MM.1S (cell line): ENCODE data around the gene MAMLD1.

Experiments
- EZH2 ChIP-seq: fragments of 300-600 bp; sonication (generic); optimal IDR thresholded peaks from 2 replicates; pipeline ENCODE3; 2017; ENCODE audit warnings: low read depth, mild to moderate bottlenecking, antibody characterized with exemption, low read length, mixed read lengths
- EZH2phosphoT487 ChIP-seq: fragments of 300-600 bp; sonication (generic); IDR thresholded peaks from 2 replicates; pipeline ENCODE4 v1.6.1; 2018; ENCODE audit warnings: antibody characterized with exemption, low read length

DNA sequence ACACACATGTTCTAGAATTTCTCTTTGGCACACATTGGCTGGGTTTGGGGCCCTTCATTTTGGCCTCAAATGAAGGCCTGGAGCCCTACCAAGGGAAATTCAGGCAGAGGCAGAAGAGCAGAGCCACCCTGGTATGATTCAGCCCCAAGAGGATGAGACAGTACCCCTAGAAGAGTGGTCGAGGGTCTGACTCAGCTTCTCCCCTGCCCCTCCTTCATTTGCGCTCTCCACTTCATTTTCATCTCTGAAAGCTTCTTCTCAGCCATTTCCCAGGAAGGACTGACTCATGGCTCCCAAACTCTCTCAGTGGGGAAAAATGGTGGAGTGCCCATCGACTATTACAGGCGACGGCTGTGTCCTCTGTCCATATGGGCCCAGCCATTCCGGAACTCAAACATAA lies 43.5 kb downstream of the MAMLD1 start:
- TF ChIP-seq EZH2phosphoT487, result no peak
- no peak for TF ChIP-seq EZH2
